NCI-H2171 treated with DMSO at 0.1 percent for 48 hours (cell line): ENCODE data around the gene SERPINA3.

Experiments used
- DNase-seq: peaks from one replicate; lab custom pipeline; 2025; lab: John Stamatoyannopoulos, UW

SERPINA3 gene

DNA sequence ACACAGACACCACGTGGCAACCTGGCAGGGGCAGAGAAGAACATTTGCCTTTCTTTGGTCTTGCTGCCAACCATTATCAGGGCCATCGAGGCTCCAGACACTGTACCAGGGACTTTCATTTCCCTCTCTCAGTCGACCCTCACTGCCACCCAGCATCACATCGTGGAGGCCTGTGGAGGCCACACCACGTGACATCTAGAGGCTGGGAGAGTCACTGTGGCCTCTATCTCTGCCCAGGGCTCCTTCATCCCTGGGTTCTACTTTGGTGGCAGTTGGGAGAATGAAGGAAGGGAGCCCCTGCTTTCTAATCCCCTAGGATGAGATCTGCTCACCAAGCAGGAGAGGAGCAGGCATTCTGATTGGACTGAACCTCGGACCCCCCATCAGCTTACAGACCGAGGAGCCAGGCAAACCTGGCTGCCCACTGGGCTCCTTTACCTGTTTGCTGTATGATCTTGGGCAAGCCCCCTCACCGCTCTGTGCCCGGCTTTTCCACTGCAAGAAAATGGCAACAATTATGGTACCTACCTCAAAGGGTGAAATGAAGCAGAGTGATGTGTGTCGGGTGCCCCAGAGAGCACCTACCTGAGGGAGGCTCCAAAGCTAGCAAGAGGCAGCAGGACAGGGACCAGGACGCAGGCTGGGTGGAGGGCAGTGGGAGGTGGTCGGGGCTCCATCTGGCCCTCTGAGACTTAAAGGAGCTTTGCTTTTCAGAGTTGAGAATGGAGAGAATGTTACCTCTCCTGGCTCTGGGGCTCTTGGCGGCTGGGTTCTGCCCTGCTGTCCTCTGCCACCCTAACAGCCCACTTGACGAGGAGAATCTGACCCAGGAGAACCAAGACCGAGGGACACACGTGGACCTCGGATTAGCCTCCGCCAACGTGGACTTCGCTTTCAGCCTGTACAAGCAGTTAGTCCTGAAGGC lies 1.8 kb downstream of the SERPINA3 start:
- DNase-seq = no peak

DNA sequence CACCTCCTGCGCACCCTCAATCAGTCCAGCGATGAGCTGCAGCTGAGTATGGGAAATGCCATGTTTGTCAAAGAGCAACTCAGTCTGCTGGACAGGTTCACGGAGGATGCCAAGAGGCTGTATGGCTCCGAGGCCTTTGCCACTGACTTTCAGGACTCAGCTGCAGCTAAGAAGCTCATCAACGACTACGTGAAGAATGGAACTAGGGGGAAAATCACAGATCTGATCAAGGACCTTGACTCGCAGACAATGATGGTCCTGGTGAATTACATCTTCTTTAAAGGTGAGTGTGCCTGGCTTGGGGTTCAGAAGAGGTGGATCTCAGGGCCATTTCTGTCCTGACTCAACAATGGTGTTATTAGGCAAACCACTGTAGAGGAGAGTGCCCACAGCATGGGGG lies 2.6 kb downstream of the SERPINA3 start:
- DNase-seq = no peak

DNA sequence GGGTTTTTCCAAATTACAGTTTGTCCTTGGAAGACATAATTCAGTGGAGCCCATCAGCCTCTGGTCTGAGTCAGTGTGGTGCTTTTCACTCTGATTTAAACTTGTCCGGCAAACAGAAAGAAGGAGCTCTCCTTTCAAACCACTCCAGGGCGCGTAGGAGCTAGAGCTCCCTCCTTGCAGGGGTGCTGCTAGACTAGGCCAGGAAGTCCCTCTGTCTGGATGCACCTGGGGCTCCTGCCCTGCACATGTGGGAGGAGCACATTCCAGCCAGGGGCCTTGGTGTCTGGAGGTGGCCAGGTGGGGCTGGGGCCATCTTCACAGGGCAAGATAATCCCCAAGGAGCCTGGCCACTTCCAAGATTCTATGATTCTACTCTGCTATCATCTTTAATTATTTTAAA lies 3.1 kb downstream of the SERPINA3 start:
- no peak for DNase-seq

DNA sequence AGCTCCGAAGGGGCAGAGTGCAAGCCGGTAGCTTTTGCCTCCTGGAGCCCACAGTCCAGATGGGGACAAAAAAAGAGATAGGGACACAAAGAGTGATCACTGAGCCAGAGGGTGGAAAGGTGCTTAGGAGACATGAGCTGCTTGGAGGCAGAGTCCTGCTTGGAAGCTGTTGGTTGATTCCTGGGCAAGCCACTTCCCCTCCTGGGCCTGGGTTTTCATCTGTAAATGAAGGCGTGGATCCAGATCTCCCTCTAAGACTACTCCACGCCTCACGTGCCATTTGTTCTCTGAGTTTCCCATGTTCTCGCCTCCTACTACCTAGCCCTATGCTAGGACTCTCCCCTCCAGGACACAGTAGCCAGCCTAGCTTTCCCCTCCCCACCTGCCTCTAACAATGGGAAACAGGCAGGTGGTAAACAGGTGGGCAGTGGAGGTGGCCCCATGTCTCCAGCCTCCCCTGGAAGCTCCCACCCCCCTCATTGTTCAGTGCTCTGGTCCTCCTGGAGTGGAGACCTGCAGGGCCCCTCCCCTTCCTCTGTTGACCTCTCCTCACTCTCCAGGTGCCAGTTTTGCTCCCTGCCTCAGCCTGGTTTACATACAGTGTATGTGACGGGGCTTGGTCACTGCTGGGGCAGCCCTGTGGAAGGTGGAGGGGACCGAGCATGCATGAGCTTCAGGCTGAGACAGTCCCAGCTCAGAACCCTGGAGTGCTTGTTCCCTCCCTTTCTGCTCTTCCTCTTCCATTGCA lies 3.8 kb downstream of the SERPINA3 start:
- no peak for DNase-seq

DNA sequence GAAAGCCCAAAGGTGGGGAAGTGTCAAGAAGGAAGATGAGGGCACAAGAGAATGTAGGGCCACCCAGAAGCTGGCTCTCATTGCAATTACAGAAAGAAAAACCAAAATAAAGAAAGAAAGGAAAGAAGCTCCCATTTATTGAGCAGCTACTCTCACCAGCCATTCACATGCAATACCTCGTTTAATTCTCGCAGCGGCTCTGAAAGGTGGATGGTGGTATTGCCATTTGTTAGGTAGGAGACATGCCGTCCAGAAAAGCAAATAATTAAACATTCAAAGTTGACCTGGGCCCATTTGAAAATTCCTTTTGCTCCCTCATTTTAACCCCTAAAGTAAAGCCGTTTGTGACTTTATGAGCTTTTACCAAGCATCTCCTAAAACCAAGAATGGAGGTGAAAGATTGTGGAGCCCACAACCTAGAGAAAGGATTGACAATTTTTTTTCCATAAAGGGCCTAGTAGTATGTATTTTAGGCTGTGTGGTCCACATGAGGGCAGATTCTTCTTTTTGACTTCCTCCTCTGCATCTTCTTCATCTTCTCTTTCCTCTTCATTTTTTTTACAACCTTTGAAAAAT lies 5.3 kb downstream of the SERPINA3 start:
- DNase-seq = no peak

DNA sequence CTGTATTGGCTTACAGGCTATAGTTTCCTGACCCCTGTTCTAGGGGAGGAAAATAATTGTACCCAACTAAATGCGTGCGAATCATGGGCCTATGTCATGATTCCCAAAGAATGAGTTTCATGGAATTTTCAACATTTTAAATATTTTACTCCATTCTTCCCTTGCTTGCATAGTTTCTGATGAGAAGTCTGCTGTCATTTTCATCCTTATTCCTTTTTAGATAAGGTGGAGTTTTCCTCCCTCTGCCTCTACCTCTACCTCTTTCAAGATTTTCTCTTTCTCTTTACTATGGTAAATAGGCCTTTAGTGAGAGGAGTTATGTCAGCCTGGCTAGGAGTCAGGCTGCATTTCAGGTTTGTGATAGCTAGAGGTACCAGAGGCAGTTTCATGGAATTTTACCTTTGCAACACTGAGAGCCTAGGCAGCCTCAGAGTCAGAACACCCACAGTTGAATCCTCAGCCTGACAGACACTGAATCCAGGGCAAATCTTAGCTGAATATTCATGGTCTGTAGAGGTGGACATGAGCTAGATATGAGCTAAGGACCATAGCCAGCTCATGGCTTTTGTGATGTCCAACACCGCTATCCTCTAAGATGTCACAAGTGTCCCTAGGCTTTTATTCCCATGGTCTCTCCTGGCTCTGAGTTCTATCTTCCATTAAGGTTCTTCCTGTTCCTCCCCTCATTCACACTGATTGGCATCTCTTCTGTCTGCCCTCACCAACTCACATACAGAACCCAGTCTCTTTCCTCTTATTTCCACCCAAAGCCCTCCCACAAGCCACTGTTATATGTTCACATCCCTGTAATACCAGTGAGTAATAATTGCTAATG lies 6.0 kb downstream of the SERPINA3 start:
- no peak for DNase-seq

DNA sequence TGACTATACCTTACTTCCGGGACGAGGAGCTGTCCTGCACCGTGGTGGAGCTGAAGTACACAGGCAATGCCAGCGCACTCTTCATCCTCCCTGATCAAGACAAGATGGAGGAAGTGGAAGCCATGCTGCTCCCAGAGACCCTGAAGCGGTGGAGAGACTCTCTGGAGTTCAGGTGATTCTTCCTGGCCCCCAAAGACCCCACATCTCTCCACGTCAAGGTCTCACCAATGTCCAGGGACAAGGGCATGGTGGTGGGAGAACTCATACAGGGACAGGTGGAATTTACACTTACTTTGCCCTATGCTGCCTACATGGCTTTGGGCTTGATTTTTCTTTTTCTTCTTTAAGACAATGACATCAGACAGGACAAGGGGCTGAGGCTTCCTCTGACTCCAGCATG lies 7.1 kb downstream of the SERPINA3 start:
- no peak for DNase-seq

DNA sequence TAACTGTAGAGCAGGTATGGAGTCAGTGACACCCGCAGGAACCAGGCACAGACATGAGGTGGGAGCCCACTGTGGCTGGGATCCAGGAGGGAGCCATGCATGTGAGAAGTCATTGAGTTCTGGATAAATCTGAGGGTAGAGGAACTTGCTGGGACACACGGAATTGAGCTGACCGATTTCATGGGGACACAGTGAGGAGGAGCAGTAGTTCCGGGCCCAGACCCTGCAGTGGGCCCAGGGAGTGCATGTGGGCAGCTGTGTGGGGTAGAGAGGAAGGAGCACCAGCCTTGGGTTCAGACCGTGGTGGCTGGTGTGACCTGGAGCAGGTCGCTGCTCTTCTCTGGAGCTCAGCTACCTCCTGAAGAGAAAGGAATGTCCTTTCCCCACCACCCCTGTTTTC lies 8.4 kb downstream of the SERPINA3 start:
- no peak for DNase-seq

DNA sequence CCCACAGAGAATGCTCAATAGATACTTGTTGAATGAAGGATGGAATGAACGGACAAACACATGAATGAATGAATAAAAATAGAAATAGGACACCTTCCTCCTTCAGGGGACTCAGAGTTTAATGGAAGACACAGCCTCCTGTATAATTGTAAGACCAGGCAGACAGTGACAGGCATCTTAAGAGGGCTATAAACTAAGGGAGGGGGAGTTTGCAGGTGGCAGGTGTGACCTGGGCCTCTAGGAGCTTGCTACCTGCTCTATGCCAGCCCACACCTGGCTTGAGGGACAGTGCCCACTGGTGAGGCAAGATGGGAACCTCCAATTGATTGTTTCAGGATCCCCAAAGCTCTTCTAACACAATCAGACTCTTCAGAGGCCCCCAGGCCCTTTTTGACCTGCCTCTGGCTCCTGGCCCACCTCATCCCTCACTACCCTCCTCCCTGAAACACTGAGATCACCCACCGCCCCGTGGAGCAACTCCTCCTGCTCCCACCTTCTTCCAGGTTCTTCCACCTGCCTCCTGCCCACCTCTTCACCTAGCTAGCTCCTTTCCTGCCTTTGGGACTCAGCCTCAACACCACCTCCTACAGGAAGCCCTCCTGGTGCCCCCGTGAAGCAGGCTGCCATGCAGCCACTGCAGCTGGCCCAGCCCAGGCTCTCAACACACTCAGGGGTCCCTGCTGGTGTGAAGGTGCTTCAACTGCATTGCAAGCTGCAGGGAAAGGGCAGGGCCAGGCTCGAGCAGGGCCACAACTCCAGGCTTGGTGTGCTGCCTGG lies 9.4 kb downstream of the SERPINA3 start:
- no peak for DNase-seq

DNA sequence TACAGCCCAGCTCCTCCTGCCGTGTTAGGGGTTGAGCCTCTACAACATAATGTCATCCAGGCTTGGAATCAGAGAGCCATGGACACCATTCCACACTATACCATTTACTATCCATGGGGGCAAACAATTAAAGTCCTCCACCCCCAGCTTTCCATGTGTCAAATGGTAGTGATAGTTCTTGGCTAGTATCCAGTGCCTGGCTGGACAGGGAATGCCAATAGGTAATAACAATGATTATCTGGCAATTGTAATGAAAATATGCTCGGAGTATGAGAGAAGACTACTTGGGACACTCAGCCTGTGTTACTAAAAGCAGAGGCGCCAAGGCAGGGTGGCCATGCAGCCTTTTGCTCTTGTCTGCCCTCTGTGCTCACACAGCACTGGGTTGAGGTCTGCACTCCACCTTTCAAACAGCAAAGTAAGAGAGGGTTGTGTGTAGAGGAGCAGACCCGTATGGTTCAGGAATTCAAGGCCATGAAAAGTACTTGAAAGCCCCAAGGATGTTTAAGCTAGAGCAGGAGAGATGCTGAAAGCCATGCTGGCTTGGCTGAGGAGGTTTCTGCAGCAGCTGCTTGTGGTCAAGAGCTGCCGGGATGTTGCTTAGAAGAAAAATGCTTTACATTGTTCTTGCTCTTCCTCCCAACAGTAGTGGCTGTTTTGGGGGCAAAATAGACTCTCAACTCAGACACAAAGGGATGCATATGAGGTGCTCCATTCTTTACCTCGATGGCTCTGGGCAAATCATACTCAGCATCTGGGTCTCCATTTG lies 10.6 kb downstream of the SERPINA3 start:
- DNase-seq = no peak

DNA sequence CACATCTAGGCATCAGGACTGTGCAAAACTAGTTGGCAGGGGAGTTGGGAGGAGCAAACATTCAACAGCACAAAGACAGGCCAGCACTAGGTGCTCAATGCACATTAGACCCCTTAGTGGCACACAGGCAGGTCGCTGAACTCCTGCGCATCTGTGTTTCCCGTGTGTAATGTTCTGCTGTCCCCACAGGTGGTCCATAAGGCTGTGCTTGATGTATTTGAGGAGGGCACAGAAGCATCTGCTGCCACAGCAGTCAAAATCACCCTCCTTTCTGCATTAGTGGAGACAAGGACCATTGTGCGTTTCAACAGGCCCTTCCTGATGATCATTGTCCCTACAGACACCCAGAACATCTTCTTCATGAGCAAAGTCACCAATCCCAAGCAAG lies 11.2 kb downstream of the SERPINA3 start:
- no peak for DNase-seq

DNA sequence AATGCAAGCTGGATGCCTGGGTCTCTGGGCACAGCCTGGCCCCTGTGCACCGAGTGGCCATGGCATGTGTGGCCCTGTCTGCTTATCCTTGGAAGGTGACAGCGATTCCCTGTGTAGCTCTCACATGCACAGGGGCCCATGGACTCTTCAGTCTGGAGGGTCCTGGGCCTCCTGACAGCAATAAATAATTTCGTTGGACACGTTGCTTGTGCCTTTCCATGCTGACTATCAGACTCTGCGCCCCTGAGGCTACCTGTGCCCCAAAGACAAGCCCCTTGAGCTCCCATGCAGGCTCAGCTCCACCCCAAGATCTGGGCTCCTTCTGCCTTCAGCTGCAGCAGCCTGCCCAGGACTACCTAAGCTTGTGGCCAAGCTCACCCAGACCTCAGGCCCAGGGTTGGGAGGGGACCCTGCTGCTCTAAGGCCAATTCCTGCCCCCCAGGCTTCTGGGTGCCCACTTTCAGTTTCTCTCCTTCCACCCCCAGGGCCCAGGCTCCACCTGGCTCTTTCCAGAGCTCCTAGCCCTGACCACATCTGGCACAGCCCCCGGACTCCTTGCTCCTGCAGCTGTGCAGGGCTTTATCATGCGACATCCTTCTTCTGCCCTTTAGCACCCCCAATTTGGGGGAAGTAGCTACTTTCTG lies 11.8 kb downstream of the SERPINA3 start:
- no peak for DNase-seq

DNA sequence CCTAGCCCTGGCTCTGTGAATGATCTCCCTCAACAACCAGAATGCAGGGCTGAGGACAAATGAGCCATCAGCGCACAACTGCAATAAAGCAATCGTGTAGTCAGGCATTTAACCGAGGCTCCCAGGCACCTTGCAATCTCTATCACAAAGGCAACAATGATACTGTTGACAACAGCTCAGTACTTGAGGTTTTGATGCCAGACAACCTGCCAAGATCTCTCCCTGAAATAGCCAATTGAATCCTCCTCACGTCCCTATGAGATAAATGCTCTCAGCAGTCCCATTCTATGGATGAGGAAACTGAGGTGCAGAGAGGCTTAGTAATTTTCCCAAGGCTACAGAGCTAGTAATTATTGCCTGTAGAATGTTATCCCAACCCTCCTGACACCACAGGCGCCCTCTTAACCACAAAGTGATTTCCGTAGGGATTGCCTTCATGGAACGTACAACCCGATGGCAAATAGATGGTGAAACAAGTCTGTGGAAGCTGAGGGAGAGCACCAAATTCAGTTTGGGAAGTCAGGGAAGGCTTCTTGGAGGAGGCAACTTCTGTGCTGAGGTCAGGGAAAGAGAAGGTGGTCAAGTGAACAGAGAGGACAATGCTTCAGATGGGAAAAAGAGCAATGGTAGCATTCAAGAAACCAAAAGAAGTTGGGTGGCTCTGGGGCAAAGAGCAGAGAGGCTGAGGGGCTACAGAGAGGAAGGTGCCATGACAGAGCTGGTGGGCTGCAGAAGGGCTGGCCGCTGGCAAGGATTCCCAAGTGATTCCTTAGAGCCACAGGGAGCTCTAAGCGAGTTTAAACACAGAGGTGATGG lies 12.6 kb downstream of the SERPINA3 start:
- DNase-seq = no peak

DNA sequence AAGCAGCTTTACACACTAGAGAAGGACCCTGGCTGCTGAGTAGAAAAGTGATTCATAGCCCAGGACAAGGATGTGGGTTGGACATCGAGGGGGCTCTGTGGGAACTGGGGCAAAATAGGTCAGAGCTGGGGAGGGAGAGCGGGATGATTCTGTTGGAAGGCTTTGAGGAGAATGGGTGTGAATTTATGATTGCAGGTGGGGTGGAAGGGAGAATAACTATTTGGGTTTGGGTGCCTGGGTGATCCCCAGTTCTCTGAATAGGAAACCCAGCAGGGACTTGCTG lies 13.1 kb downstream of the SERPINA3 start:
- no peak for DNase-seq

DNA sequence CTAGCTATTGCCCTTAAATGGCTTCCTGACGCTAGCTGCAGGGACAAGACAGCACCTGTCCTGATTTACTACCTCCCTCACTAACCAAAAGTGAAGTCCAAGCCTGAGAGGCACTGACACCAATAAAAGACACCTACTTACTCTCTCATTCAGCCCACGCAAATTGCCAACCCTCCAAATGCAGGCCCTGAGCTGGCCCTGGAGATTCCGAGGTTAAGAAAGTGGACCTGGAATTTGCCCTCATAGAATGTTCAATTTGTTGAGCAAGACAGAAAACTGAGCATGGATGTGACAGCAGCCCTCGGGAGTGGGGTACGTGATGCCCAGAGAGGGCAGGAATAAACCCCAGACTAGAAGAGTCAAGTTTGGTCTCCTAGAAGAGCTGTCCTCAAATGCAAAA lies 16.4 kb downstream of the SERPINA3 start:
- DNase-seq = no peak

DNA sequence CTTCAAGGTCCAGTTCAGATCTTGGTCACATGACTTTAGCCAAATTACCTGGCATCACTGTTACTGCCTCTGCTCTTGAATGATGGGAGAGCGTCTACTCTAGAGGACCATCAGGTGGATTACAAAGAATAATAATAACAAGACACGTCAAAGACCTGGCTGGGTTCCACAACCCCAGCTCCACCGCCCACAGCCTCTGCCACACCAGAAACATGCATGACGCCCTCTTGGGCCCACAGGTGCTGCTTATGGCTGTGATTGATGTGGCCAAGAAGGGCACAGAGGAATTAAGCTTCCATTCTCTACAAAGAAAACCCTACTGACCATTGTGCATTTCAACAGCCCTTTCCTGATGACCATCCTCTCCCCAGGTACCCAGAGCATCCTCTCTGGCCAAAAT lies 18.2 kb downstream of the SERPINA3 start:
- no peak for DNase-seq

DNA sequence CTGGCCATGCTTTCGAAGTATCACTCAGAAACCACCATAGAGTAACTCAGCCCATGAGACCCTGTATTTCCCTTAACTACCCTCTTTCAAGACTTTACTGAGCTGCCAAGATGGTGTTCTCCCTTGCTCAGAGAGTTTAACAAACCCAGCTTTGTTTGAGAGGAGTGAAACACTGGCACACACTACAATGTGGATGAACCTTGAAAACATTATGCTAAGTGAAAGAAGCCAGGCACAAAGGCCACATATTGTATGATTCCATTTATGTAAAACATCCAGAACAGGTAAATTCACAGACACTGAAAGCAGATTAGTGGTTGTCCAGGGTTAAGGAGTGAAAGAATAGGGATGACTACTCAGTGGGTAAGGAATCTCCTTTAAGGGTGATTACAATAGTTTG lies 18.9 kb downstream of the SERPINA3 start:
- DNase-seq = no peak

DNA sequence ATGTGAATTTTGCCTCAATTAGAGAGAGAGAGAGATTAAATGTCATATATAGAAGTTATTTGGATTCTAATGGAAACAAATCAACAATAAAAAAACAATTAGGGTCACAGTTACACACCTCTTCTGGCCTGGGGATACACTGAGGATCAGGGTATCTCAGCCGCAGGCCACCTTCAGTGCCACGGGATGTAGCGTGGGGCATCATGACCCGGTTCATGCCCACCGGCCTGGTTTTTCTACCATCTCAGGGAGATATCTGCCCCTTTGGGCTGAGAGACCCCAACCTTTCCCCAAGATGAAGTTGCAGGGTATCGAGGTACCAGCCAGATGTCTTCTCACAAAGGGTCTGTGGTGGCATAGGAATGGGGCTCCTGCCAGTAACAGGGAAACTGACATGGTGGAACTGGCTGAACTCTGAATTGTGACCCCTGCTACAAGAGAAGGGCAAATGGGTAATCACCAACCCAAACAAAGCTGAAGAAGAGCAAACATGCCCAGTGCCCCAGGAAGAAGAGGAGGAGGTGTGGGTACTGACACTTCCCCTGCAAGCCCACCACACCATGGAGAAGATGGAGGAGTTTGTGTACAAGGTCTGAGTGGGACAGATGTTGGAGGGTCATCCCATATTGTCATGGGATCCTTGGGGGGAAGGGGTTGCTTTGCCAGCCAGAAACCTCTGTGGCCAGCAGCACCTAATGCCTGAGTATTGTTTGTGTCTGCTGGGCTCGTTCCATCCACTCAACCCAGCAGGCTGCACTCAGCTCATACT lies 19.5 kb downstream of the SERPINA3 start:
- no peak for DNase-seq

DNA sequence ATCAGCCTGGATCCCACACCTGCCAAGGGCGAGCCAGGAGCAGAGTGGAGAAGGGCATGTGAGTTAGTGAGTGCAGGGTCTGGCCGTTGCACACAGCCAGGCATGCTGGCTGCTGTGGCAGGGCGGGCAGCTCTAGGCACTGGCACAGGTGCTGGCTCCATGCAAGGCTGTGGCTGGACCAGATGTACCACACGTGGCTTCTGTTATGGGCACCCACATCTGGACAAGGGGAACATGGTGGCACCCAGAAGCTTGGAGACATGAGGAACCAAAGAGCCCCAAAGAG lies 20.1 kb downstream of the SERPINA3 start:
- DNase-seq = no peak
